ENCODE measurements around the gene FILIP1L.

The FILIP1L gene

GRCh38 chr3:100125161-100125938, 11.0 kb upstream of the FILIP1L start:
- DNase-seq (ENCODE audit: low read depth): no peak

GRCh38 chr3:100124201-100124761, 10.0 kb upstream of the FILIP1L start:
- no peak for DNase-seq (ENCODE audit: low read depth)

GRCh38 chr3:100123112-100123511, 8.8 kb upstream of the FILIP1L start:
- DNase-seq (ENCODE audit: low read depth): no peak

- no peak for DNase-seq (ENCODE audit: low read depth)
Measured at GRCh38 chr3:100122321-100122720, 8.0 kb upstream of the FILIP1L start.

GRCh38 chr3:100120693-100121092, 6.4 kb upstream of the FILIP1L start:
- DNase-seq (ENCODE audit: low read depth): no peak

- DNase-seq (ENCODE audit: low read depth): no peak
Measured at GRCh38 chr3:100120012-100120411, 5.7 kb upstream of the FILIP1L start.

- no peak for DNase-seq (ENCODE audit: low read depth)
Measured at GRCh38 chr3:100117093-100117492, 2.8 kb upstream of the FILIP1L start.

- peak; percentile 50 for DNase-seq (ENCODE audit: low read depth)
Measured at GRCh38 chr3:100113723-100114412, 433 bp downstream of the FILIP1L start.

- no peak for DNase-seq (ENCODE audit: low read depth)
Measured at GRCh38 chr3:100111728-100112127, 2.6 kb downstream of the FILIP1L start.

- DNase-seq (ENCODE audit: low read depth): no peak
Measured at GRCh38 chr3:100110162-100110561, 4.1 kb downstream of the FILIP1L start.

GRCh38 chr3:100108464-100109079, 5.7 kb downstream of the FILIP1L start:
- no peak for DNase-seq (ENCODE audit: low read depth)

GRCh38 chr3:100107221-100107814, 7.0 kb downstream of the FILIP1L start:
- DNase-seq (ENCODE audit: low read depth): peak; percentile 74

- peak; percentile 33 for DNase-seq (ENCODE audit: low read depth)
Measured at GRCh38 chr3:100106531-100107141, 7.7 kb downstream of the FILIP1L start.

- no peak for DNase-seq (ENCODE audit: low read depth)
Measured at GRCh38 chr3:100106094-100106493, 8.2 kb downstream of the FILIP1L start.

- DNase-seq (ENCODE audit: low read depth): no peak
Measured at GRCh38 chr3:100105501-100105900, 8.8 kb downstream of the FILIP1L start.

GRCh38 chr3:100104817-100105413, 9.4 kb downstream of the FILIP1L start:
- DNase-seq (ENCODE audit: low read depth): no peak

GRCh38 chr3:100104442-100104798, 9.9 kb downstream of the FILIP1L start:
- no peak for DNase-seq (ENCODE audit: low read depth)

GRCh38 chr3:100103558-100104441, 10.5 kb downstream of the FILIP1L start:
- peak; percentile 71 for DNase-seq (ENCODE audit: low read depth)

- no peak for DNase-seq (ENCODE audit: low read depth)
Measured at GRCh38 chr3:100102757-100103156, 11.5 kb downstream of the FILIP1L start.

- DNase-seq (ENCODE audit: low read depth): peak; percentile 38
Measured at GRCh38 chr3:100100425-100100824, 13.9 kb downstream of the FILIP1L start.

GRCh38 chr3:100099621-100100020, 14.7 kb downstream of the FILIP1L start:
- no peak for DNase-seq (ENCODE audit: low read depth)
